DOHH2 (cell line): Measurements from ENCODE around the gene TMEM14B.

Experiments
- EZH2phosphoT487 ChIP-seq: fragments of 200-600 bp; sonication (generic); IDR thresholded peaks from 2 replicates; pipeline ENCODE4 v1.6.1; 2017; ENCODE audit warnings: borderline replicate concordance, mild to moderate bottlenecking, antibody characterized with exemption, low read length, moderate library complexity, mixed read lengths
- TF ChIP-seq, protein P1 (sequence below): fragments of 200-600 bp; sonication (generic); IDR thresholded peaks from one replicate; pipeline ENCODE4 v1.5.1; 2014; ENCODE audit warnings: antibody characterized with exemption, mild to moderate bottlenecking, low read depth, low read length; ENCODE audit not compliant: poor library complexity, severe bottlenecking

DNA sequence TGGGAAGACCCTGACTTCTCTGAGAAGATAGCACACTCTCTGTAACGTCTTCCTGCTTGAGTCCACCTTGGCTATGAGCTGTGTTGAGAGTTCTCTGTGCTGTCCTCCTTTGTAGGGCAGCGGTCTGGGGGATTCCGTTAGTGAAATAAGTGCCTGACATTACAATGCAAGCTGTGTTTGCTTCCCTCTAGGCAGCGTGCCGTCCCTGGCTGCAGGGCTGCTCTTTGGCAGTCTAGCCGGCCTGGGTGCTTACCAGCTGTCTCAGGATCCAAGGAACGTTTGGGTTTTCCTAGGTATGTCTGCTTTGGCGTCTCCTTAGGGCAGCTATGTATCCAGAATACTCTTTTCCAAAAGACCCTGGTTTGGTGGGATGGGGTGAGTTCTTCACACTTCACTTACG, 21.9 kb upstream of the TMEM14B start:
- TF ChIP-seq, protein P1, sequence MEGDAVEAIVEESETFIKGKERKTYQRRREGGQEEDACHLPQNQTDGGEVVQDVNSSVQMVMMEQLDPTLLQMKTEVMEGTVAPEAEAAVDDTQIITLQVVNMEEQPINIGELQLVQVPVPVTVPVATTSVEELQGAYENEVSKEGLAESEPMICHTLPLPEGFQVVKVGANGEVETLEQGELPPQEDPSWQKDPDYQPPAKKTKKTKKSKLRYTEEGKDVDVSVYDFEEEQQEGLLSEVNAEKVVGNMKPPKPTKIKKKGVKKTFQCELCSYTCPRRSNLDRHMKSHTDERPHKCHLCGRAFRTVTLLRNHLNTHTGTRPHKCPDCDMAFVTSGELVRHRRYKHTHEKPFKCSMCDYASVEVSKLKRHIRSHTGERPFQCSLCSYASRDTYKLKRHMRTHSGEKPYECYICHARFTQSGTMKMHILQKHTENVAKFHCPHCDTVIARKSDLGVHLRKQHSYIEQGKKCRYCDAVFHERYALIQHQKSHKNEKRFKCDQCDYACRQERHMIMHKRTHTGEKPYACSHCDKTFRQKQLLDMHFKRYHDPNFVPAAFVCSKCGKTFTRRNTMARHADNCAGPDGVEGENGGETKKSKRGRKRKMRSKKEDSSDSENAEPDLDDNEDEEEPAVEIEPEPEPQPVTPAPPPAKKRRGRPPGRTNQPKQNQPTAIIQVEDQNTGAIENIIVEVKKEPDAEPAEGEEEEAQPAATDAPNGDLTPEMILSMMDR = no peak
- TF ChIP-seq EZH2phosphoT487 = no peak
